Ishikawa (cell line): ENCODE results near the gene LCE1F.

ENCODE experiments used
- CEBPB ChIP-seq: IDR thresholded peaks from 2 replicates; pipeline ENCODE4 v1.6.1; 2012
- CREB1 ChIP-seq: IDR thresholded peaks from 2 replicates; pipeline ENCODE4 v1.6.1; 2012; ENCODE audit warnings: low read depth
- EGR1 ChIP-seq: IDR thresholded peaks from 2 replicates; pipeline ENCODE4 v1.6.1; 2012
- EP300 ChIP-seq: IDR thresholded peaks from 2 replicates; pipeline ENCODE4 v1.6.1; 2012; ENCODE audit warnings: borderline replicate concordance
- FOXM1 ChIP-seq: IDR thresholded peaks from 2 replicates; pipeline ENCODE4 v1.6.1; 2012; ENCODE audit warnings: low read depth, borderline replicate concordance
- MAX ChIP-seq: IDR thresholded peaks from 2 replicates; pipeline ENCODE4 v1.6.1; 2012
- NFIC ChIP-seq: IDR thresholded peaks from 2 replicates; pipeline ENCODE4 v1.6.1; 2012
- RAD21 ChIP-seq: IDR thresholded peaks from 2 replicates; pipeline ENCODE4 v1.6.1; 2012; ENCODE audit warnings: low read depth
- REST ChIP-seq: IDR thresholded peaks from 2 replicates; pipeline ENCODE4 v1.6.1; 2012; ENCODE audit warnings: low read depth, mild to moderate bottlenecking
- TAF1 ChIP-seq: IDR thresholded peaks from 2 replicates; pipeline ENCODE4 v1.6.1; 2012; ENCODE audit warnings: low read depth, mild to moderate bottlenecking
- TCF12 ChIP-seq: IDR thresholded peaks from 2 replicates; pipeline ENCODE4 v1.6.1; 2012; ENCODE audit warnings: low read depth
- TEAD4 ChIP-seq: IDR thresholded peaks from 2 replicates; pipeline ENCODE4 v1.6.1; 2012
- USF1 ChIP-seq: IDR thresholded peaks from 2 replicates; pipeline ENCODE4 v1.6.1; 2012
- YY1 ChIP-seq: IDR thresholded peaks from 2 replicates; pipeline ENCODE4 v1.6.1; 2012; ENCODE audit warnings: low read depth
- ZBTB7A ChIP-seq: IDR thresholded peaks from 2 replicates; pipeline ENCODE4 v1.6.1; 2012; ENCODE audit warnings: low read depth

LCE1F gene

GRCh38 chr1:152747831-152748230 is 27.1 kb upstream of the LCE1F start:
- TF ChIP-seq TCF12: no peak
- TF ChIP-seq TAF1: no peak
- TF ChIP-seq MAX: no peak
- no peak for TF ChIP-seq EGR1
- TF ChIP-seq RAD21: no peak
- TF ChIP-seq EP300: no peak
- no peak for TF ChIP-seq ZBTB7A
- no peak for TF ChIP-seq TEAD4
- TF ChIP-seq REST: no peak
- no peak for TF ChIP-seq CEBPB
- TF ChIP-seq USF1: no peak
- TF ChIP-seq NFIC: no peak
- TF ChIP-seq YY1: no peak
- no peak for TF ChIP-seq FOXM1
- no peak for TF ChIP-seq CREB1

GRCh38 chr1:152752225-152752624 is 22.7 kb upstream of the LCE1F start:
- no peak for TF ChIP-seq RAD21
- TF ChIP-seq TEAD4: no peak
- no peak for TF ChIP-seq NFIC
- no peak for TF ChIP-seq CEBPB
- no peak for TF ChIP-seq YY1

- TF ChIP-seq CREB1 (no peak), CEBPB (no peak), YY1 (no peak), RAD21 (no peak), FOXM1 (no peak), TEAD4 (no peak), EGR1 (no peak), TAF1 (no peak), USF1 (no peak), ZBTB7A (no peak), REST (no peak)
Observed at GRCh38 chr1:152753586-152753985, 21.4 kb upstream of the LCE1F start.

GRCh38 chr1:152756872-152757271 is 18.1 kb upstream of the LCE1F start:
- TF ChIP-seq YY1: no peak
- no peak for TF ChIP-seq MAX
- no peak for TF ChIP-seq USF1
- TF ChIP-seq CREB1: no peak
- TF ChIP-seq REST: no peak
- TF ChIP-seq CEBPB: no peak
- TF ChIP-seq NFIC: no peak
- no peak for TF ChIP-seq TCF12
- no peak for TF ChIP-seq EP300
- no peak for TF ChIP-seq TEAD4
- TF ChIP-seq TAF1: no peak
- no peak for TF ChIP-seq FOXM1

- TF ChIP-seq CREB1 (no peak), MAX (no peak), YY1 (no peak), FOXM1 (no peak), REST (no peak), RAD21 (no peak), TCF12 (no peak), TEAD4 (no peak)
Observed at GRCh38 chr1:152757747-152758146, 17.2 kb upstream of the LCE1F start, which contains the start of gene KPRP. TSS of gene KPRP (plus strand) at chr1:152758025. CDS start at chr1:152759589, 1,564 bp downstream.
